A673 (cell line): ENCODE results near the gene SLC16A6.

Experiments
- CTCF ChIP-seq: fragments of 300-800, 200-600 bp; sonication (generic); conservative IDR thresholded peaks from 2 replicates; pipeline ENCODE4 v1.5.1; 2017; ENCODE audit warnings: low read depth, mild to moderate bottlenecking, antibody characterized with exemption, low read length, moderate library complexity, mixed read lengths
- EZH2 ChIP-seq: fragments of 200-600 bp; sonication (generic); IDR thresholded peaks from 2 replicates; pipeline ENCODE4 v1.6.1; 2017; ENCODE audit warnings: borderline replicate concordance, low read depth, mild to moderate bottlenecking, mixed read lengths, antibody characterized with exemption, low read length; ENCODE audit not compliant: poor library complexity, severe bottlenecking

DNA sequence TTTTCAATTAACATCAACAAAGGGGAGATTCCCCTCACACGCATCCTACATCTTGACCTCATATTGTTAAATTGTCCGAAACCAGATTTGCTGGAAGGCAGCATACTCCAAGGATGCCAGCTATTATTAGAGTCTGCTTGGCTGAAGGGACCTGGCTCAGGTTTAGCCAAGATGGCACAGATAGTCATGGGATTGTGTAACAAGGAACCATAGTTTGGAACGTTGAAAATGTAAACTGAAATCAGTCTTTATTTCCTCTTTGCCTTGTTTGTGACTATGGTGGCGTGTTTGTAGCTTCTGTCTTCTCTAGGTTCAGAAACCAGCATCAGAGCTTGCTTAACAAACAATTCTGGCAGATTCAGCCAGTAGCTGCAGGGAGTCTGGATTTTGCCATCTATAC, 6.3 kb upstream of the SLC16A6 start:
- no peak for TF ChIP-seq CTCF
- TF ChIP-seq EZH2: no peak
